ENCODE data around the gene HSD3B2.

The HSD3B2 gene

GRCh38 chr1:119462964-119463363 is 48.0 kb downstream of the HSD3B2 start:
- DNase-seq (ENCODE audit: low read depth) = no peak

DNA sequence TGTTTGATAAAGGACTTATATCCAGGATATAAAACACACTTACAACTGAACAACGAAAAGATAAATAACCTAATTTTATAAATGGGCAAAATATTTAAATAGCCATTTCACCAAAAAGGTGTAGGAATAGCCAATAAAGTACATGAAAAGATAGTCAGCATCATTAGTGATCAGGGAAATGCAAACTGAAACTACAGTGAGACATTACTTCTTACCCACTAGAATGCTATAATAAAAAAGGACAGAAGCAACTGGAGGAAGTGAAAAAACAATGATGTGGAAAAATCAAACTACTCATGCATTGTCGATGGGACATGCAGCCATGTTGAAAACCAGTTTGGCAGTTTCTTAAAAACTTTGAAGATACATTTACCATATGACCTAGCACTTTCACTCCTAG is 48.6 kb downstream of the HSD3B2 start:
- DNase-seq (ENCODE audit: low read depth) = no peak

DNA sequence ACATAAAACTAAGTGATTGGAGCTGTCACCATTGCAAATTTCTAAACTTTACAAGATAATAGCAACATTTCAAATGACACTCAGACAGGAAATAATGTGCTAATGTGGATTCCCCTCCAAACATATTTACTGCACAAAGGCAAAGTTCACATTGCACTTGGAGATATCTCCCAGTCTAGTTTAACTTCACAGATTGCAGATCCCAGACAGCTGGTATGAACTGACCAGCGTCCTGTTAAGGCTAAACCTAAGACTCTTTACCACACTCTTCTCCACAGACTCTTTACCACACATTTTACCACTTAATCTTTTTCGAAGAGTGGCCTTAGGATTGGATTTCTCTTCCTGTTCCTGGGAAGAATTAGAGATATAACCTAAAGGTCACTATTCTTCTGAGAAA is 51.5 kb downstream of the HSD3B2 start:
- no peak for DNase-seq (ENCODE audit: low read depth)

DNA sequence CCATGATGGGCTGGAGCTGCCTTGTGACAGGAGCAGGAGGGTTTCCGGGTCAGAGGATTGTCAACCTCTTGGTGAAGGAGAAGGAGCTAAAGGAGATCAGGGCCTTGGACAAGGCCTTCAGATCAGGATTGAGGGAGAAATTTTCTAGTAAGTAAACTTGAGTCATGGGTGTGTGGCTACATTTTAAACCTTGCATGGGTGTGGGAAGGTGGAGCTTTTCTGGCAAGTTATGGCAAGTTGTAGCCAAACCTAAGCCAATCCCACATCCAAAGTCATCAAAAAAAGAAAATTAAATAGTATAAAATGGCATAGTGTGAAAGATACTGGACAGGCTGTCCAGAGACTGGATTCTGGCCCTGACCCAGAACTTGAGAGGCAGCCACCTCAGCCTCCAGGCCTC is 52.3 kb downstream of the HSD3B2 start:
- no peak for DNase-seq (ENCODE audit: low read depth)

DNA sequence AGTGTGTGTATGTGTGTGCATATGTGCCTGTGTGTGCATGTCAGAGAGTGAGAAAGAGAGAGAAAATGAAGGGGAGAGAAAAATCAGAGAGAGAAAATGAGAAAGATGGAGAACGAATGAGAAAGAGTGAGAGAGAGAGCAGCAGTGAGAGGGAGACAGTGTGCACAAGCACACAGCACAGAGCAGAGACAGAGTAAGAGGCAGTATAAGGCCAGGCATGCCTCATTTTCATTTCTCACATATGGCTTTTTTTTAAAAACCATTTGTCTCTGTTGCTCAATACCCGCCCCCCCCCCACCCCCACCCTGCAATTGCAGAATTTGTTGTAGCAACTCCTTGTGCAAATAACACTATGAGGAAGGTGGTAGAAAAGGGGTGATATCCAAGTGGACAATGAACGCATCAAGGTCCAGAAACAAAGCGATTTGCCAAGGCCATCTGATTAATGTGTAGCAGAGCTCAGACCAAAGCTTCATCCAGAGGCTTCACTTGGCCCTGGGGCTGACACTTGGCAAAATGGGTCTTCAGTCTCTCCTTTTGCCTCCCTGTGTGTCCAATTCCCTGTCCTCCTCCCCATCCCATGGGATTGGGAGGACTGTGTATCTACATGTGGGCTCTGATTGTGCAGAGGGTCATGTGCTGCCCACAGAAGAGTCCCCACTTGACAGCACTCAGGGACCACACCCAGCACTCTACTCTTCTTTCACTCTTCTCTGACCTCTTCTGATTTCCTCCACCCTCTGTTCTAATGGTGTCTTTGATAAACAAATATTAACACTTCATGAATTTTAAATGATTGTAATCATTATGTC is 53.1 kb downstream of the HSD3B2 start:
- no peak for DNase-seq (ENCODE audit: low read depth)

DNA sequence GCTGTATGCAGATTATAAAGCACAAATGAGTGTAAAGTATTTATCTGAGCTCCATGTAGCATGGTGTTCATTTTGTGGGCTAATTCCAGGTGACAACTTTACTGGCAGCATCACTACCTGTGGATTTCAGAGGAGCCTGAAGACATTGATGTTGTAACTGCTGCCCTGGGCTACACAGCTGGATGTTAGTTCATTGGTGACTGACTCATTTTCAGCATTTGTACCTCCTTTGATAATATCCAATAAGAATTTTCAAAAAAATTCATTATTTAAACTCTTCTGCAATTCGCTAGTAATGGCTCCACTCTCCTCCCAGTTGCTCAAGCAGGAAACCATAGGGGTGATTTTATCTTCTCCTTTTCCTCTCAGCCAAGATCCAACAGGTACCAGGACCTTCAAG is 54.8 kb downstream of the HSD3B2 start:
- no peak for DNase-seq (ENCODE audit: low read depth)

GRCh38 chr1:119470377-119470776 is 55.4 kb downstream of the HSD3B2 start:
- no peak for DNase-seq (ENCODE audit: low read depth)

DNA sequence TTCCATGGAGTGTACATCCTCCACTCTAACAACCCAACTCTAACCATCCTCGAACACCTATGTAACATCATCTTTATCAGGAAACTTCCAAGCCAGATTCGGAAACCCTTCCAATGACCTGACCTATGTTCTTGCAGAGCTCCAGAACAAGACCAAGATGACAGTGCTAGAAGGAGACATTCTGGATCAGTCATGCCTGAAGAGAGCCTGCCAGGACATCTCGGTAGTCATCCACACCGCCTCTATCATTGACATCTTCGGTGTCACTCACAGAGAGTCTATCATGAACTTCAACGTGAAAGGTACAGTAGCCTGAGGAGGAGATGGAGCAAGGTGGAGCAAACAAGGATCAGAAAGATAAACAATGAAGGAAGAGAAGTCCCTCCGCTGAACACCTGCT is 56.0 kb downstream of the HSD3B2 start:
- no peak for DNase-seq (ENCODE audit: low read depth)

GRCh38 chr1:119471566-119471965 is 56.6 kb downstream of the HSD3B2 start:
- DNase-seq (ENCODE audit: low read depth) = no peak

- no peak for DNase-seq (ENCODE audit: low read depth)
Observed at GRCh38 chr1:119472080-119472818, 57.3 kb downstream of the HSD3B2 start.

All from activated T-helper 9 cell treated with anti-CD3 and anti-CD28 coated beads, Interleukin-2, amount 50 U/mL, for 16 hours (primary cell).